ENCODE results near the gene ZDHHC23.

ZDHHC23 gene, protein sequence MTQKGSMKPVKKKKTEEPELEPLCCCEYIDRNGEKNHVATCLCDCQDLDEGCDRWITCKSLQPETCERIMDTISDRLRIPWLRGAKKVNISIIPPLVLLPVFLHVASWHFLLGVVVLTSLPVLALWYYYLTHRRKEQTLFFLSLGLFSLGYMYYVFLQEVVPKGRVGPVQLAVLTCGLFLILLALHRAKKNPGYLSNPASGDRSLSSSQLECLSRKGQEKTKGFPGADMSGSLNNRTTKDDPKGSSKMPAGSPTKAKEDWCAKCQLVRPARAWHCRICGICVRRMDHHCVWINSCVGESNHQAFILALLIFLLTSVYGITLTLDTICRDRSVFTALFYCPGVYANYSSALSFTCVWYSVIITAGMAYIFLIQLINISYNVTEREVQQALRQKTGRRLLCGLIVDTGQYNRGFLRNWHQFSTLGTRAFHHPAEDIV

GRCh38 chr3:113947372-113948014 lies at the start of gene ZDHHC23:
Gene ZDHHC23, plus strand, starts transcription at chr3:113948013. Its CDS starts 790 bp downstream, at chr3:113948803.
- in situ Hi-C loops (cut with HindIII; ENCODE audit: low sequenced_read_pairs): no loop called here

DNA sequence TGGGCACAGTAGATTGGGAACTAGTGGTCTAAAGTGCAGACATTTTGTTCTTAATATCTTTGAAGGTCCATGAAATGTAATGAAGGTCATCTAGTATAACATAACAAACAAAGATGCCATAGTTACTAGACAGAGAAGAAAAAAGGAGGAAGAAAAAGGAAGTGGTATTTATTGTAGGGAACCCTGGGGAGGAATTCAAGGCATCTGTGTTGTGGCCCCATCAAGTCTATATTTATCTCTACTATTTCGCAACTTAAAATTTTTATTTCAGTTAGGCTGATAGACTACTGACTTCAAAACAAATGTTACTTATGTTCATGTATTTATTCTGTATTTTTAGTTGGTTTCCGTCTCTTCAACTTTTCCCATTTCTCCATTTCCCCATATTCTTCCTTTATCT lies 48.9 kb upstream of the ZDHHC23 start:
- in situ Hi-C loops (cut with HindIII; ENCODE audit: low sequenced_read_pairs): no loop called here

DNA sequence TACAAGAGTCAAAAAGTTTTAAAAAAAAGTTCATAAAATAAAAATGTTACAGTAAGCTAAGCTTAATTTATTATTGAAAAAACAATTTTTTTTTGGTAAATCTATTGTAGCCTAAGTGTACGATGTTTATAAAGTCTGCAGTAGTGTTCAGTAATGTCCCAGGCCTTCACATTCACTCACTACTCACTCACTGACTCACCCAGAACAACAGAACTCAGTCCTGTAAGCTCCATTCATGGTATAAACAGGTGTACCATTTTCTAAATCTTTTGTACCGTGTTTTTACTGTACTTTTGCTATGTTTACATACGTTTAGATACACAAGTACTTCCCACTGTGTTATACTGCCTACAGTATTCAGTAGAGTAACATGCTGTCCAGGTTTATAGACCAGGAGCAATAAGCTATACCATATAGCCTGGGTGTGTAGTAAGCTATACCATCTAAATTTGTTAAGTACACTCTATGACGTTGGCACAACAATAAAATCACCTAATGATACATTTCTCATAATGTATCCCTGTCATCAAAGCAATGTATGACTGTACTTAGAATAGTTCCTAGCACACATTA lies 41.2 kb upstream of the ZDHHC23 start:
- in situ Hi-C loops (cut with HindIII; ENCODE audit: low sequenced_read_pairs): no loop called here

GRCh38 chr3:113908133-113908532 lies 39.7 kb upstream of the ZDHHC23 start:
- in situ Hi-C loops (cut with HindIII; ENCODE audit: low sequenced_read_pairs): no loop called here

- in situ Hi-C loops (cut with HindIII; ENCODE audit: low sequenced_read_pairs): no loop called here
Measured at GRCh38 chr3:113910966-113911365, 36.8 kb upstream of the ZDHHC23 start.

GRCh38 chr3:113912552-113913236 lies 35.1 kb upstream of the ZDHHC23 start:
- in situ Hi-C loops (cut with HindIII; ENCODE audit: low sequenced_read_pairs): no loop called here

- in situ Hi-C loops (cut with HindIII; ENCODE audit: low sequenced_read_pairs): no loop called here
Measured at GRCh38 chr3:113914646-113915045, 33.2 kb upstream of the ZDHHC23 start.

- in situ Hi-C loops (cut with HindIII; ENCODE audit: low sequenced_read_pairs): no loop called here
Measured at GRCh38 chr3:113927556-113927955, 20.3 kb upstream of the ZDHHC23 start.

DNA sequence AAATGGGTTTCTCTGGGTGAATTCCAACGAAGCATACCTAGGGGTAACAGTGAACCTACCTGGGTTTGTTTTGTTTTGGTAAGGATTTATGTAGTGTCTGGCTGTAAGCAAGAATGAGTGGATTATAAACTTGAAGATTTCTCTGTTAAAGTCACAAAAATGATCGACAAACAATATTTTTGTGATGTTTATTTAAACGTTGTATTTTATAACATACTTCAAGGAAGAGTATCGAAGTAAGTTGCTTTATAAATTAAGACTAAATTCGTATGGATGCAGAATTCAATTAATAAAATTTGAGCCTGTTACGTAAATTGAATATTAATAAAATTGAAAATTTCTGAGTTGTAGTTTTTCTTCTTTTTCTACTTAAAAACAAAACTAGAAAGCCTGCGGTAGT lies 982 bp upstream of the ZDHHC23 start:
- in situ Hi-C loops (cut with HindIII; ENCODE audit: low sequenced_read_pairs): no loop called here

- in situ Hi-C loops (cut with HindIII; ENCODE audit: low sequenced_read_pairs): no loop called here
Measured at GRCh38 chr3:113948015-113948917, 453 bp downstream of the ZDHHC23 start.

- in situ Hi-C loops (cut with HindIII; ENCODE audit: low sequenced_read_pairs): no loop called here
Measured at GRCh38 chr3:113952921-113953320, 5.1 kb downstream of the ZDHHC23 start.

GRCh38 chr3:113953677-113954076 lies 5.9 kb downstream of the ZDHHC23 start:
- in situ Hi-C loops (cut with HindIII; ENCODE audit: low sequenced_read_pairs): no loop called here

- in situ Hi-C loops (cut with HindIII; ENCODE audit: low sequenced_read_pairs): no loop called here
Measured at GRCh38 chr3:113954091-113954685, 6.4 kb downstream of the ZDHHC23 start.

- in situ Hi-C loops (cut with HindIII; ENCODE audit: low sequenced_read_pairs): no loop called here
Measured at GRCh38 chr3:113963879-113964278, 16.1 kb downstream of the ZDHHC23 start.

DNA sequence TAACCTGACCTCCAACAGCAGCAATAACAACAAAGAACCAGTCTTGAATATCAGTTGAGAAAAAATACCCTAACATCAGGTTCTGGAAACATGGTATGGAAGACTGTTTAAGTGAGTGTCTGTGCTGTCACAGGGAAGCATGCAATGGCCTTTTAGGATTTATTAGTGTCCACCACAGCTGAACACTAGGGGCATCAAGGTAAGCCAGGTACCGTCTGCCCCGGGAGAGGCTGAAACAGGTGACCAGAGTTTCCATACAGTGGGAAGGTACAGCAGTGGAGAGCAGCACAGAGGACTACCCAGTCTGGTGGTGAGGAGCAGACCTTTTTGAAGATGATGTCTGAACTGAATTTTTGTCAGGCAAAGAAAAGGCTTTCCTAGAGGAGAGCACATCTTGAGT lies 18.4 kb downstream of the ZDHHC23 start:
- in situ Hi-C loops (cut with HindIII; ENCODE audit: low sequenced_read_pairs): no loop called here

DNA sequence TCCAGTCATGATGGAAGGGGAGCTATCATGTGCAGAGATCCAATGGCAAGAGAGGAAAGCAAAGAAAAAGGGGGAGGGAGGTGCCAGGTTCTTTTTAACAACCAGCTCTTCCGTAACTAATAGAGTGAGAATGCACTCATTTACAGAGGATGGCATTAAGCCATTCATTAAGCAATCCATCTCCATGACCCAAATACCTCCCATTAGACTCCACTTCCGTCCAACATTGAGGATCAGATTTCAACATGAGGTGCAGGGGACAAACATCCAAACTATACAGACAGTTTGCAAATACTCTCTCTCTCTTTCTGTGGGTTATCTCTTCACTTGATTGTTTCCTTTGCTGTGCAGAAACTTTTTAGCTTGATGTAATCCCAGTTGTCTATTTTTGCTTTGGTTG lies 21.2 kb downstream of the ZDHHC23 start:
- in situ Hi-C loops (cut with HindIII; ENCODE audit: low sequenced_read_pairs): no loop called here

DNA sequence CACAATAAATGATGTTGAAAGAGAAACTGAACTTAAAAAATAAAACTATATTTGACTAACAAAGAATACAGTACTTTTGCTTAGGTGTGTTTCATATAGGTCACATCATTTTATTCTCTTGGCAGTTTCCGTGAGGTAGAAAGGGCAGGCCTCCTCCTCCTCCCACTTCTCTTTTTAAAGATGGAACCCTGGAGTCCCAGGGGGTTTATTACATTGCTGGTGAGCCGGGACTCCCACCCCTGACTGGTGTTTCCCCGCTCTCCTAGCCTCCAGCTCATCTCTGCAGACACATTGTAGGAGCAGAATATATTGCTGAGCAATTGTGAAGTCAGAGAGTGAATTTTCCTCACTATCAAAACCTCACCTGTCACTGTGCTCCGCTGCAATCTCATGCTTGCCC lies 30.0 kb downstream of the ZDHHC23 start:
- in situ Hi-C loops (cut with HindIII; ENCODE audit: low sequenced_read_pairs): no loop called here

GRCh38 chr3:113979916-113980315 lies 32.1 kb downstream of the ZDHHC23 start:
- in situ Hi-C loops (cut with HindIII; ENCODE audit: low sequenced_read_pairs): no loop called here

- in situ Hi-C loops (cut with HindIII; ENCODE audit: low sequenced_read_pairs): no loop called here
Measured at GRCh38 chr3:113981803-113982202, 34.0 kb downstream of the ZDHHC23 start.

DNA sequence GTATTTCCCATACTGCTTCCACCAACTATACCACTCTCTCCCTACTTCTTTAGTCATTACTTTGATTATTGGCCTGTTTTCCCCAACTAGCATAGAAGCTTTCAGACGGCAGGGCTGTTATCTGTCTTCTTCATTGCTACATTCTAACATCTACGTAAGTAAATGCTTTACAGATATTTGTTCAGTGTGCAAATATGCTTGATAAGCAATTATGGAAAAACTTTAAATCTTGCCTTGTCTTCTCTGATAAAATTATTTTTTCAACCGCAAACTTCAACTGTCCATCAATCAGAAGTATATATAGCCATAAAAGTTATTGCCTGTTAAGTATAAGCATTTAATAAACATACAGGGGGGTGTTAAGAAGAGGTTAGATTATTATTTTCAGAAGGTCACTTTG lies 35.7 kb downstream of the ZDHHC23 start:
- in situ Hi-C loops (cut with HindIII; ENCODE audit: low sequenced_read_pairs): no loop called here
